ACC112 (cell line): Measurements from ENCODE around the gene ARHGAP32.
"Not testable (repeated sequence)": the region's sequence is repeated elsewhere in the genome, so short reads cannot be mapped to it uniquely, and the experiment has no call there.

ENCODE experiments used
- H2AFZ ChIP-seq: fragments of 200-600 bp; sonication (generic); one replicate; pipeline ENCODE4 v1.6.0; 2017; ENCODE audit warnings: antibody characterized with exemption, low read length; ENCODE audit not compliant: unreplicated experiment
- H3K27ac ChIP-seq: fragments of 200-600 bp; sonication (generic); 2 replicates; pipeline ENCODE4 v1.5.1; 2014; ENCODE audit warnings: low read depth, mild to moderate bottlenecking, antibody characterized with exemption, low read length, moderate library complexity
- H3K27me3 ChIP-seq: fragments of 200-600 bp; sonication (generic); 2 replicates; pipeline ENCODE4 v1.6.1; 2014; ENCODE audit warnings: mild to moderate bottlenecking, antibody characterized with exemption, low read length, moderate library complexity, mixed read lengths; ENCODE audit not compliant: insufficient read depth
- H3K36me3 ChIP-seq: fragments of 200-600 bp; sonication (generic); 2 replicates; pipeline ENCODE4 v1.6.1; 2016; ENCODE audit warnings: mild to moderate bottlenecking, antibody characterized with exemption, low read length, moderate library complexity, mixed read lengths; ENCODE audit not compliant: insufficient read depth
- H3K4me1 ChIP-seq: fragments of 200-600 bp; sonication (generic); one replicate; pipeline ENCODE4 v1.6.1; 2016; ENCODE audit warnings: low read length, mixed read lengths; ENCODE audit not compliant: insufficient read depth, unreplicated experiment, control insufficient read depth
- H3K4me3 ChIP-seq: fragments of 200-600 bp; sonication (generic); 2 replicates; pipeline ENCODE4 v1.5.1; 2014; ENCODE audit warnings: mild to moderate bottlenecking, low read depth, low read length
- H3K79me2 ChIP-seq: fragments of 200-600 bp; sonication (generic); one replicate; pipeline ENCODE4 v1.6.0; 2016; ENCODE audit warnings: low read length; ENCODE audit not compliant: control insufficient read depth, unreplicated experiment, insufficient read depth

Gene ARHGAP32

DNA sequence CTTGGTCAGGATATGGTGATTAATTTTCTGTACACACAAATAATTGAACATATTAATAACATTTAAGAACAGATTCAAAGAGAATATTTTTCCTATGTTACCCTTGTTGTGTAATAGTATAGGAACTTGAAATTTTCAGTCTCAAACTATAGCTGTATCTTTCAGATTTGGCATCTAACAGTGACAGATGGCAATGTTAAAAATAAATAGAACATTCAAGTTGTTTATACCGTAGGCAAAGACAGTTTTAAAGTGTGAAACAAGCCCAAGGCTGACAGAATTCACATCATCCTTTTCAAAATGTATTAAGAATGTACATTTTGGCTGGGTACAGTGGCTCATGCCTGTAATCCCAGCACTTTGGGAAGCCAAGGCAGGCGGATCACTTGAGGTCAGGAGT lies 156.9 kb downstream of the ARHGAP32 start:
- H3K4me1 ChIP-seq: no peaks in the 10 kb centered on the region
- no peak overlapping the region for H3K27ac ChIP-seq
- H2AFZ ChIP-seq: no peak overlapping the region
- no peaks in the 10 kb centered on the region; the same call in 1 of the 2 replicates for H3K36me3 ChIP-seq
- no peak overlapping the region for H3K4me3 ChIP-seq
- H3K27me3 ChIP-seq: no peaks in the 10 kb centered on the region
- H3K79me2 ChIP-seq: no peaks in the 10 kb centered on the region

DNA sequence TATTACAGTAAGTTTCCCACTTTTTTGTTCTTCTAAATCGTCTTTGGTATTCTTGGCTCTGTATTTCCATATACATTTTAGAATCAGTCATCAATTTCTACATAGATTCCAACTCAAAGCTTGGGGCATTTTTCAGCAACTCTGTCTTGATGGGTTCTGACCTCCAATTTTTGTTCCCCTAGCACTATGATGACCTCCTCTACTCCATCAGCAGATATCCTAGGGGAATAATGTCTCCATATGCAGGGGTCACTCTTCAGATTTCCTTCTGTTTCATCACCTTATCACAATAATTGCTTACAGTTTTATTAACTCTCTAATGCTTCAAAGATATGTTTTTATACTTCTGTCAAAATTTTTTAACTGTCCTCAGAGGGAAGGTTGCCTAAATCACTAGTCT lies 158.1 kb downstream of the ARHGAP32 start:
- no peaks in the 10 kb centered on the region; the same call in 1 of the 2 replicates for H3K36me3 ChIP-seq
- H3K27me3 ChIP-seq: no peaks in the 10 kb centered on the region
- H3K27ac ChIP-seq: no peak overlapping the region

DNA sequence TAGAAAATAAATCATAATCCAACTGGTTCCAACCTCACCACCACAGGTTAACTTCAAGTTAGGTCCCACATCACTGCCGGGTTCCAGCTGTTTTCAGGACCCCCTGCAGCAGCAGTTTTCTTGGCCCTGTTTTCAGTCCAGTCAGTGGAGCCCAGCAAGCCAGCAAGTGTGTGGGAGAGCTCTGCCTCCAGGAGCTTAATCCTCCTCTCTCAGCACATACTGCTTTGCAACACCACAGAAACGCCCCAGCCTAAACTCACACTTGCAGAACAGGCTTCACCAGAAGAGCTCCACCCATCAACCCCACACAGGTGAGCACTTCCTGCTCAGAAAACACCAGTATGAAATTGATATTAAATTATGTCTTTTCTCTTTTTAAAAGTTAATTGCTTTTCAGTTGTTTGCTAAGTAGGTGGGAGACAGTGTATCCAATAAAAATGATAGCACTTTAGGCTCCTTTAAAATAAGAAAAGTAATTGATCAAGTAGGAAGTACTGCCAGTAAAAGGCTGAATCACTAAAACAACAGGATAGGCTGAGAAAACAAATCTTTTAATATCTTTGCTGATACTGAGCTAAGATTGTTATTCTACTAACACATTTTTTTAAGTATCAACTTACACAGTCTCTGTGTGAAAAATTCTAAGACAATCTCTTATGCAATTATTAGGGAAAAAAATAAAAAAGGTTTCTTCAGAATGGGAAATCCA lies 168.0 kb downstream of the ARHGAP32 start:
- Histone ChIP-seq H3K27me3 (no peaks in the 10 kb centered on the region), H3K4me1 (peaks cover 21% of the 10 kb centered on the region), H3K4me3 (no peak overlapping the region), H3K27ac (peak overlapping the region; percentile 2; the same call in 1 of the 2 replicates), H3K79me2 (no peaks in the 10 kb centered on the region), H3K36me3 (no peaks in the 10 kb centered on the region), H2AFZ (no peak overlapping the region)

More for the DNA sequence above, 158.1 kb downstream of the ARHGAP32 start:
- H3K4me3 ChIP-seq: no peak overlapping the region
- no peaks in the 10 kb centered on the region for H3K4me1 ChIP-seq
- H3K79me2 ChIP-seq: no peaks in the 10 kb centered on the region
- H2AFZ ChIP-seq: no peak overlapping the region

DNA sequence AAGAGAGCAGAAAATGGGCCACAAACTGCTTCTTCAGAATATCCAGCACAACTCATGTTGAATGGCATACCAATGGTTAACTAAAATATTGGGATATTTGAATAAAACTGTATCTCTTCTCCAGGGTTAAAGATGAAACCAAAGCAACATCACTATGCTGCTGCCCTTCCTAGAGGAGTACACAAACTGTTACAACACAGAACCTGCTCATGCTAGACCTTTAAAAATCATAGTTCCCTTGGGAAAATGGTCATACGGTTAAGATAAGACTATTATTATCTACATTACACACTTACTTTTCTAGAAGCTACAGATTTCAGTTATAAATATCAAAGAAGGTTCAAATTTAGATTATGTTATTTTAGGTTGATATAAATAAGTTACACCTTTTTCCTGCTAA lies 170.8 kb downstream of the ARHGAP32 start:
- H3K27ac ChIP-seq: no peak overlapping the region
- H3K4me1 ChIP-seq: peaks cover 21% of the 10 kb centered on the region
- no peaks in the 10 kb centered on the region for H3K79me2 ChIP-seq
- no peaks in the 10 kb centered on the region for H3K27me3 ChIP-seq
- H3K36me3 ChIP-seq: no peaks in the 10 kb centered on the region
- no peak overlapping the region for H2AFZ ChIP-seq
- no peak overlapping the region for H3K4me3 ChIP-seq

DNA sequence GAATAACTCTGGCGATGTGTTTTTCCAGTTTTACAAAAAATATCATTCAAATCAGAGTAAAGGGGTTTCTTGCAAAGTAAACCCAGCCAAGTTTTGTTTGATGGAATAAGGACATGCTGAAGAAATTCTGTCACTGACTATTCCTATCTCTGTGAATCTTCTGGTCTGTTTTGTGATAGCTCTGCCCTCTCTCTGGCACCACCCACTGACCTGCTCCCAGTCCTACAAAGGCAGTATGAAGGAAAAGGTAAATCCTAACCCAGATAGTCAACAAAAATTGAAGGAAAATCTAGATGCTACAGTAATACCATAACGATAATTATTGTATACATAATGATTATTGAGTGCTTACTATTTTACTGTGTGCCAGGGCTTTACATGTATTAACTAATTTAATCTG lies 173.1 kb downstream of the ARHGAP32 start:
- H3K4me1 ChIP-seq: peaks cover 8% of the 10 kb centered on the region
- no peak overlapping the region for H3K27ac ChIP-seq

DNA sequence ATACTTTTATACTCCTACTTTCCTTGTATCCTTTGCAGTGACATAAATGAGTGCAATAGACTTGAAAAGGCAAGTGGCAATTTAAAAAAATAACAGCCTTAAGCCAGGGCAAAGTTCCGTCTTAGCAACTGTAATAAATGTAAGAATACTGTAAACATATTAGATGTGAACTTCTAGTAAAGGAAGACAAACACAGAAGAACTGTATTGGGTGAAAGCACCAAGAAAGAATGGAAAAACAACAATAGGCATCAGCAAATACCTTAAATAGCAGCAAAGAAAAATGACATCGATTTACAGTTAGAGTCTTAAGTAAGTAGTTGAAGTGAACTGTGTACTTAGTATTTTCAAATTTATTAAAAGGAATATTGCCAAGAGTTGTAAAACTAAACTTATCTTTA lies 174.0 kb downstream of the ARHGAP32 start:
- Histone ChIP-seq H3K4me3 (no peak overlapping the region), H3K27ac (no peak overlapping the region), H3K79me2 (no peaks in the 10 kb centered on the region), H3K4me1 (peaks cover 4% of the 10 kb centered on the region), H2AFZ (no peak overlapping the region), H3K36me3 (no peaks in the 10 kb centered on the region), H3K27me3 (no peaks in the 10 kb centered on the region)

More for the DNA sequence above, 173.1 kb downstream of the ARHGAP32 start:
- no peaks in the 10 kb centered on the region for H3K79me2 ChIP-seq
- H3K4me3 ChIP-seq: no peak overlapping the region
- no peak overlapping the region for H2AFZ ChIP-seq
- H3K36me3 ChIP-seq: no peaks in the 10 kb centered on the region
- no peaks in the 10 kb centered on the region for H3K27me3 ChIP-seq

DNA sequence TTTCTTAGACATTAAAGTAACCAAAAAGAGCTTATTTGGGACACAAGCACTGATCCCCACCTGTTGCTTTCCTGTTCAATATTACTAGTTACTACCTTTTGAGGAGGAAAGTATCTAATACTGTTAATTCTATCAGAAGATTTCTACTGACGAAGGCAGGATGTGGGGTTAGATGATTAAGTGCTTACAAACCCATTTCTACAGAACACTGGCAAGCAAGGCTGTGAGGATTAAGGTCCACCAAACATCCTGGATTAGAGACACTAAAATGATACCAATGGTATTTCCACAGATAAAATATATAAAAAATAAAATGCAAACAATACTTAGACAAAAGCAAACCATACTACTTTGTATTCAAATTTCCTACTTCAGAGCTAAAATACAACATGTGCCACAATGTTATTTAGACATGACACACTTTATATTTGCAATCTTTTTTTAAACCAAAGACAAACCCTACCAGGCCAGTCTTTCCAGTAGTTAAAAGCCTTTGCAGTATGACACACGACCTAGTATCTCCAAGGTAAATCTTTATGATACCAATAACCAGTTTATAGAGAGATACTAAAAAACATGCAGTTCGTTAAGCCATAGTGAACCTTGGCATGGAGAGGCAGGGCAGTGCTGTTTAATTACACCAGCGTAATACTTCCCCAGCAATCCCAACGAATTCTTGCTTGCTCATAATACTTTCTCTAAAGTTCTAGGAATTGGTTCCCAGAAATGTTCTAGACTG lies 178.2 kb downstream of the ARHGAP32 start:
- Histone ChIP-seq H2AFZ (no peak overlapping the region), H3K4me1 (no peaks in the 10 kb centered on the region)

DNA sequence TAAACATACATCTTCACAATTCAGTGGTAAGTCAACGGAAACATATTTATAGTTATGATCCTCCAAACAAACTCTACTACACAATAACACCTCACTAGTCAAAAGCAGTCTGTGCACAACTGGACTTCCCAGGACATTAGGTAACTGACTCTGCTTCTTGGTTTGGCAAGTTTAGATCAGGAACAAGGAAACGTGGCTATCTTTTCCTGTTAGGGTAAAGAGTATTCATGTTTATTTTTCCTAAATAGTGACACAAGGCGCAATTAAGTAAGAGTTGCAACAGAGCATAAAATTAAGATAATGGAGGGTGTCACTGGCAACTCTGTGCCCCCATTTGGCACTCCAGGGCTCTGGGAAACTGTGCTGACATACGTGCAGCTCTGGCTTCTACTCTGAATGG lies 179.2 kb downstream of the ARHGAP32 start:
- Histone ChIP-seq H3K4me1 (no peaks in the 10 kb centered on the region), H3K79me2 (no peaks in the 10 kb centered on the region), H3K4me3 (no peak overlapping the region)

More for the DNA sequence above, 178.2 kb downstream of the ARHGAP32 start:
- no peak overlapping the region for H3K27ac ChIP-seq
- H3K79me2 ChIP-seq: no peaks in the 10 kb centered on the region
- no peaks in the 10 kb centered on the region for H3K36me3 ChIP-seq
- no peaks in the 10 kb centered on the region for H3K27me3 ChIP-seq
- H3K4me3 ChIP-seq: no peak overlapping the region

DNA sequence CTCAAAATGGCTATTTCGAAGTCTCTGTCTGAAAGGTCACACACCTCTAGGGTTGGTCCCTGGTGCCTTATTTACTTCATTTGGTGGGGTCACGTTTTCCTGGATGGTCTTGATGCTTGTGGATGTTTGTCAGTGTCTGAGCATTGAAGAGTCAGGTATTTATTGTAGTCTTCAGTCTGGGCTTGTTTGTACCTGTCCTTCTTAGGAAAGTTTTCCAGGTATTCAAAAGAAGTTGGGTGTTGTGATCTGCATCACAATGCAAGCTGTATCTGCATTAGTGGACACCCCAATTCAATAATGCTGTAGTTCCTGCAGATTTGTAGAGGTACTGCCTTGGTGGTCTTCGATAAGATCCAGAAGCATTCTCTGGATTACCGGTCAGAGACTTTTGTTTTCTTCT lies 186.0 kb downstream of the ARHGAP32 start:
- Histone ChIP-seq H3K27ac (no peak overlapping the region), H3K4me1 (no peaks in the 10 kb centered on the region)

More for the DNA sequence above, 179.2 kb downstream of the ARHGAP32 start:
- Histone ChIP-seq H2AFZ (no peak overlapping the region), H3K27ac (no peak overlapping the region), H3K27me3 (no peaks in the 10 kb centered on the region), H3K36me3 (no peaks in the 10 kb centered on the region)

DNA sequence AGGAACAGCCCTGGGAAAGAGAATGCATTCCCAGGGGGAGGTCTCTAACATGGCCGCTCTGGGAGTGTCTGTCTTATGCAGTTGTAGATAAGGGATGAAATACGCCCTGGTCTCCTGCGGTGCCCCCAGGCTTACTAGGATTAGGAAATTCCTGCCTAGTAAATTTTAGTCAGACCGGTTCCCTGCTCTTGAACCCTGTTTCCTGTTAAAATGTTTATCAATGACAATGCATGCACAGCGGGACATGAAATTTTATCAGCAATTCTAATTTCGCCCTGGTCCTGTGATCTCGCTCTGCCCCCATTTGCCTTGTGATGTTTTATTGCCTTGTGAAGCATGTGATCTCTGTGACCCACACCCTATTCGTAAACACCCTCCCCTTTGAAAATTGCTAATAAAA lies 193.0 kb downstream of the ARHGAP32 start:
- not testable (repeated sequence) for H3K36me3 ChIP-seq, H3K4me3 ChIP-seq, H3K27me3 ChIP-seq, H3K79me2 ChIP-seq, H2AFZ ChIP-seq, H3K4me1 ChIP-seq, H3K27ac ChIP-seq

More for the DNA sequence above, 186.0 kb downstream of the ARHGAP32 start:
- Histone ChIP-seq H3K36me3 (no peaks in the 10 kb centered on the region), H3K4me3 (no peak overlapping the region), H3K79me2 (no peaks in the 10 kb centered on the region), H3K27me3 (no peaks in the 10 kb centered on the region), H2AFZ (no peak overlapping the region)
